Activated CD4-positive, alpha-beta memory T cell treated with anti-CD3 and anti-CD28 coated beads, Interleukin-2, amount 10 ng/mL, durations not matched to agents 7 days and 5 days (primary cell): ENCODE results near the gene GATAD2A. TPM values are rescaled to one million over a fixed set of nuclear protein-coding genes. Genes with fewer than 3 reads are reported as not detected.

ENCODE experiments used
- CTCF ChIA-PET: fragments of 350-600 bp; sonication (Branson Sonifier 250); formaldehyde crosslinking; loops from one replicate; lab custom pipeline; 2021; ENCODE audit warnings: antibody characterized with exemption, inconsistent platforms; lab: Charles Lee
- POLR2A ChIA-PET: fragments of 350-600 bp; sonication (Branson Sonifier 250); formaldehyde crosslinking; loops from one replicate; lab custom pipeline; 2021; ENCODE audit warnings: antibody characterized with exemption; lab: Charles Lee
- DNase-seq: peaks from one replicate; pipeline ENCODE4 v3.0.0-alpha.2; 2020
- H3K27ac Mint-ChIP-seq: one replicate; pipeline ENCODE4 v1.8.0; 2021; ENCODE audit warnings: mild to moderate bottlenecking, mixed read lengths
- H3K27me3 Mint-ChIP-seq: one replicate; pipeline ENCODE4 v1.8.0; 2021; ENCODE audit warnings: mixed read lengths
- H3K36me3 Mint-ChIP-seq: one replicate; pipeline ENCODE4 v1.8.0; 2021; ENCODE audit warnings: low read depth, mixed read lengths
- H3K4me1 Mint-ChIP-seq: one replicate; pipeline ENCODE4 v1.8.0; 2021; ENCODE audit warnings: mixed read lengths
- H3K4me3 Mint-ChIP-seq: one replicate; pipeline ENCODE4 v1.8.0; 2021; ENCODE audit warnings: mild to moderate bottlenecking, mixed read lengths
- H3K9me3 Mint-ChIP-seq: one replicate; pipeline ENCODE4 v1.8.0; 2021; ENCODE audit warnings: mixed read lengths
- total RNA-seq, 2 experiments: library from RNA; stranded (reverse); gene quantifications; one replicate each; pipeline ENCODE4 v1.2.3, GENCODE V29; 2021

The GATAD2A gene
- total RNA-seq, 2 experiments from 2014 or later, result 109 to 113 TPM

GRCh38 chr19:19539698-19540063, 134.2 kb downstream of the GATAD2A start:
- Mint-ChIP-seq H3K27me3 (peaks cover 22% of the 10 kb centered on the region), H3K4me1 (peaks cover 27% of the 10 kb centered on the region), H3K36me3 (no peaks in the 10 kb centered on the region), H3K9me3 (no peaks in the 10 kb centered on the region), H3K4me3 (no peak overlapping the region), H3K27ac (no peak overlapping the region)
- DNase-seq, result no peak
- CTCF ChIA-PET, result interaction anchor here (1.2 kb wide), 1 partner anchor 14 kb away, joined by 8 read pairs; no protein-coding TSS in a partner anchor
- POLR2A ChIA-PET, result interaction anchor here (1.4 kb wide), 1 partner anchor 9 kb away, joined by 3 read pairs; no protein-coding TSS in a partner anchor

- peak; percentile 73 for DNase-seq
- no peaks in the 10 kb centered on the region for H3K36me3 Mint-ChIP-seq
- no peak overlapping the region for H3K27ac Mint-ChIP-seq
- peak overlapping the region; percentile 43 for H3K4me3 Mint-ChIP-seq
- peaks cover 22% of the 10 kb centered on the region for H3K27me3 Mint-ChIP-seq
- no peaks in the 10 kb centered on the region for H3K9me3 Mint-ChIP-seq
- CTCF ChIA-PET, result no interaction called here
- POLR2A ChIA-PET, result interaction anchor here (1.3 kb wide), 1 partner anchor 281 kb away, joined by 3 read pairs; the partner anchor contains the start of gene ZNF506
- H3K4me1 Mint-ChIP-seq, result peaks cover 27% of the 10 kb centered on the region
Observed at GRCh38 chr19:19540064-19540714, 134.7 kb downstream of the GATAD2A start.

GRCh38 chr19:19540715-19541515, 135.4 kb downstream of the GATAD2A start:
- POLR2A ChIA-PET, result interaction anchor here (1.3 kb wide), 1 partner anchor 280 kb away, joined by 3 read pairs; the partner anchor contains the start of gene ZNF506
- no peaks in the 10 kb centered on the region for H3K9me3 Mint-ChIP-seq
- CTCF ChIA-PET, result interaction anchor here (1.0 kb wide), 2 partner anchors 8 to 103 kb away, joined by 3 to 5 read pairs; partner anchors contain the start of gene GMIP
- no peak overlapping the region for H3K27ac Mint-ChIP-seq
- no peaks in the 10 kb centered on the region for H3K36me3 Mint-ChIP-seq
- H3K4me1 Mint-ChIP-seq, result peaks cover 27% of the 10 kb centered on the region
- peak overlapping the region; percentile 43 for H3K4me3 Mint-ChIP-seq
- peaks cover 22% of the 10 kb centered on the region for H3K27me3 Mint-ChIP-seq
- peak; percentile 78 for DNase-seq

- Mint-ChIP-seq H3K27me3 (peaks cover 22% of the 10 kb centered on the region), H3K4me3 (no peak overlapping the region), H3K36me3 (no peaks in the 10 kb centered on the region), H3K27ac (no peak overlapping the region), H3K9me3 (no peaks in the 10 kb centered on the region), H3K4me1 (peaks cover 27% of the 10 kb centered on the region)
- no peak for DNase-seq
- ChIA-PET CTCF (interaction anchor here (1.0 kb wide), 2 partner anchors 9 to 102 kb away, joined by 3 to 5 read pairs; partner anchors contain the start of gene GMIP), POLR2A (interaction anchor here (1.3 kb wide), 1 partner anchor 280 kb away, joined by 3 read pairs; the partner anchor contains the start of gene ZNF506)
Observed at GRCh38 chr19:19541616-19542015, 136.1 kb downstream of the GATAD2A start.

GRCh38 chr19:19542507-19542906, 137.0 kb downstream of the GATAD2A start:
- H3K9me3 Mint-ChIP-seq, result no peaks in the 10 kb centered on the region
- H3K27ac Mint-ChIP-seq, result no peak overlapping the region
- no peaks in the 10 kb centered on the region for H3K36me3 Mint-ChIP-seq
- no peak for DNase-seq
- H3K4me3 Mint-ChIP-seq, result no peak overlapping the region
- H3K4me1 Mint-ChIP-seq, result peaks cover 25% of the 10 kb centered on the region
- CTCF ChIA-PET, result interaction anchor here (1.7 kb wide), 1 partner anchor 12 kb away, joined by 5 read pairs; no protein-coding TSS in a partner anchor
- POLR2A ChIA-PET, result no interaction called here
- peaks cover 18% of the 10 kb centered on the region for H3K27me3 Mint-ChIP-seq

- Mint-ChIP-seq H3K27me3 (peaks cover 14% of the 10 kb centered on the region), H3K36me3 (no peaks in the 10 kb centered on the region), H3K27ac (no peak overlapping the region), H3K4me1 (peaks cover 20% of the 10 kb centered on the region), H3K4me3 (no peak overlapping the region), H3K9me3 (no peaks in the 10 kb centered on the region)
- CTCF ChIA-PET, result interaction anchor here (1.7 kb wide), 1 partner anchor 11 kb away, joined by 5 read pairs; no protein-coding TSS in a partner anchor
- POLR2A ChIA-PET, result no interaction called here
- DNase-seq, result no peak
Observed at GRCh38 chr19:19543101-19543500, 137.6 kb downstream of the GATAD2A start.

- Mint-ChIP-seq H3K27me3 (peaks cover 11% of the 10 kb centered on the region), H3K4me3 (no peak overlapping the region), H3K27ac (no peak overlapping the region), H3K4me1 (peaks cover 17% of the 10 kb centered on the region), H3K36me3 (no peaks in the 10 kb centered on the region), H3K9me3 (no peaks in the 10 kb centered on the region)
- DNase-seq, result no peak
- ChIA-PET CTCF (interaction anchor here (1.7 kb wide), 1 partner anchor 10 kb away, joined by 5 read pairs; no protein-coding TSS in a partner anchor), POLR2A (no interaction called here)
Observed at GRCh38 chr19:19543640-19544039, 138.2 kb downstream of the GATAD2A start.

GRCh38 chr19:19544257-19544953, 138.9 kb downstream of the GATAD2A start:
- ChIA-PET POLR2A (no interaction called here), CTCF (interaction anchor here (1.7 kb wide), 1 partner anchor 10 kb away, joined by 5 read pairs; no protein-coding TSS in a partner anchor)
- no peak for DNase-seq

GRCh38 chr19:19544954-19545591, 139.6 kb downstream of the GATAD2A start:
- no peak for DNase-seq
- Mint-ChIP-seq H3K9me3 (no peaks in the 10 kb centered on the region), H3K27ac (no peak overlapping the region), H3K36me3 (no peaks in the 10 kb centered on the region), H3K27me3 (peaks cover 7% of the 10 kb centered on the region), H3K4me3 (no peak overlapping the region), H3K4me1 (peaks cover 13% of the 10 kb centered on the region)
- CTCF ChIA-PET, result no interaction called here
- POLR2A ChIA-PET, result no interaction called here

More at GRCh38 chr19:19544257-19544953, 138.9 kb downstream of the GATAD2A start:
- peaks cover 13% of the 10 kb centered on the region for H3K4me1 Mint-ChIP-seq
- H3K27ac Mint-ChIP-seq, result no peak overlapping the region
- no peaks in the 10 kb centered on the region for H3K9me3 Mint-ChIP-seq
- H3K4me3 Mint-ChIP-seq, result no peak overlapping the region
- H3K27me3 Mint-ChIP-seq, result peaks cover 7% of the 10 kb centered on the region
- no peaks in the 10 kb centered on the region for H3K36me3 Mint-ChIP-seq

GRCh38 chr19:19545707-19546106, 140.2 kb downstream of the GATAD2A start:
- no peaks in the 10 kb centered on the region for H3K36me3 Mint-ChIP-seq
- POLR2A ChIA-PET, result no interaction called here
- peaks cover 4% of the 10 kb centered on the region for H3K27me3 Mint-ChIP-seq
- H3K4me1 Mint-ChIP-seq, result peaks cover 10% of the 10 kb centered on the region
- CTCF ChIA-PET, result no interaction called here
- H3K27ac Mint-ChIP-seq, result no peak overlapping the region
- DNase-seq, result no peak
- no peaks in the 10 kb centered on the region for H3K9me3 Mint-ChIP-seq
- no peak overlapping the region for H3K4me3 Mint-ChIP-seq

- Mint-ChIP-seq H3K27me3 (peaks cover 3% of the 10 kb centered on the region), H3K27ac (no peak overlapping the region), H3K4me1 (peaks cover 5% of the 10 kb centered on the region), H3K9me3 (no peaks in the 10 kb centered on the region), H3K36me3 (no peaks in the 10 kb centered on the region), H3K4me3 (no peak overlapping the region)
- DNase-seq, result no peak
- ChIA-PET POLR2A (interaction anchor here (0.9 kb wide), 1 partner anchor 14 kb away, joined by 3 read pairs; no protein-coding TSS in a partner anchor), CTCF (interaction anchor here (0.6 kb wide), 1 partner anchor 9 kb away, joined by 3 read pairs; no protein-coding TSS in a partner anchor)
Observed at GRCh38 chr19:19546751-19547162, 141.3 kb downstream of the GATAD2A start.
